Tibial nerve (tissue), 4 donors: Measurements from ENCODE around the gene RCAN2. TPM values are rescaled to one million over a fixed set of nuclear protein-coding genes. Genes with fewer than 3 reads are reported as not detected.

Experiments used
- DNase-seq, 2 donors: peaks; one replicate each; pipeline ENCODE4 v3.0.0-alpha.2; 2019; ENCODE audit warnings: low spot score in 2 of 2
- H3K27ac ChIP-seq, 4 donors: fragments of 200-600 bp; sonication (generic) in 3 of 4; one replicate each; pipeline ENCODE4 v1.5.1; 2017 to 2019; ENCODE audit warnings: mild to moderate bottlenecking in 1 of 4
- H3K27me3 ChIP-seq, 2 donors: fragments of 200-600 bp; sonication (generic) in 1 of 2; one replicate each; pipeline versions ENCODE4 v1.5.1 to v1.6.0; 2017 to 2019
- H3K36me3 ChIP-seq, 3 donors: fragments of 200-600 bp; sonication (generic); one replicate each; pipeline ENCODE4 v1.5.1; 2018 to 2019
- H3K4me1 ChIP-seq, 4 donors: fragments of 200-600 bp; sonication (generic) in 3 of 4; one replicate each; pipeline ENCODE4 v1.5.1; 2017 to 2019
- H3K4me3 ChIP-seq, 4 donors: fragments of 200-600 bp; sonication (generic) in 3 of 4; one replicate each; pipeline ENCODE4 v1.5.1; 2017 to 2019; ENCODE audit warnings: mild to moderate bottlenecking in 1 of 4, moderate library complexity in 1 of 4
- H3K9me3 ChIP-seq, 4 donors: fragments of 200-600 bp; sonication (generic) in 3 of 4; one replicate each; pipeline ENCODE4 v1.5.1; 2017 to 2019
- EP300 ChIP-seq, 2 donors: sonication (generic); formaldehyde crosslinking; IDR thresholded peaks; one replicate each; pipeline ENCODE4 v1.6.1; 2017; ENCODE audit warnings: antibody characterized with exemption in 2 of 2, mild to moderate bottlenecking in 1 of 2
- POLR2A ChIP-seq, 2 donors: fragments of 450-650 bp; IDR thresholded peaks; one replicate each; pipeline ENCODE4 v1.6.1; 2017; ENCODE audit warnings: antibody characterized with exemption in 2 of 2, mild to moderate bottlenecking in 2 of 2, moderate library complexity in 2 of 2
- WGBS, 2 donors: methylation state at CpG; one replicate each; pipeline ENCODE4 v1.1.5; 2018; 5-methylcytosine and 5-hydroxymethylcytosine counted together
- total RNA-seq, 4 donors: library from RNA; depleted of rRNA; stranded (reverse); fragments of >200 nt; gene quantifications; one replicate each; pipeline ENCODE4 v1.1.0, GENCODE V29; 2016
- TF ChIP-seq, protein P1 (sequence below), 5 experiments: fragments of 200-600 bp in 3 of 5; fragments of 450-650 bp in 2 of 5; sonication (generic) in 3 of 5; IDR thresholded peaks; one replicate each; pipeline ENCODE4 v1.5.1; 2016 to 2019; ENCODE audit warnings: antibody characterized with exemption in 5 of 5, mild to moderate bottlenecking in 3 of 5, moderate library complexity in 2 of 5

Gene RCAN2
- total RNA-seq, 4 donors from 2014 or later: 6.6 to 19.4 (median 15.0) TPM

DNA sequence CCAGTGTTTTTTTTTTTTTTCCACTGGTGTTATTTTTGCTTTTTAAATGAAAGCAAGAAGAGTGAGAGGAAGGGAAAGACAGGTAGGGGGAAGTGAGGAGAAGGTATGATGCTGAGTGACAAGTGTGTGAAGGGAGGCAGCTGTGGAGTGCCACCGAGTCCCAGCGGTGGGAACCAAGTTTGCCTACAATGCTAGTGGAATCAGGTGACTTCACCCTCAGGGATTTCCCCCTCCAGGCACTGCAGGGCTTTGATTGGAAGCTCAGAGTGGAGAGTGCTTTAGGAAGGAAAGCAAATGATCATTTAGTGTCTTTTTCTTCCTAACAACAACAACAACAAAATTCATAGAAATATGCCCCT, 200.0 kb downstream of the RCAN2 start:
- Histone ChIP-seq H3K27me3 (no peaks in the 10 kb centered on the region), H3K9me3 (no peaks in the 10 kb centered on the region), H3K4me3 (no peak overlapping the region), H3K36me3 (no peaks in the 10 kb centered on the region), H3K27ac (no peak overlapping the region), H3K4me1 (no peaks in the 10 kb centered on the region)
- DNase-seq: no peak
- TF ChIP-seq EP300 (IDR thresholded peaks at IDR 0.05): no peak
- no peak for TF ChIP-seq POLR2A (IDR thresholded peaks at IDR 0.05)
- TF ChIP-seq, protein P1, sequence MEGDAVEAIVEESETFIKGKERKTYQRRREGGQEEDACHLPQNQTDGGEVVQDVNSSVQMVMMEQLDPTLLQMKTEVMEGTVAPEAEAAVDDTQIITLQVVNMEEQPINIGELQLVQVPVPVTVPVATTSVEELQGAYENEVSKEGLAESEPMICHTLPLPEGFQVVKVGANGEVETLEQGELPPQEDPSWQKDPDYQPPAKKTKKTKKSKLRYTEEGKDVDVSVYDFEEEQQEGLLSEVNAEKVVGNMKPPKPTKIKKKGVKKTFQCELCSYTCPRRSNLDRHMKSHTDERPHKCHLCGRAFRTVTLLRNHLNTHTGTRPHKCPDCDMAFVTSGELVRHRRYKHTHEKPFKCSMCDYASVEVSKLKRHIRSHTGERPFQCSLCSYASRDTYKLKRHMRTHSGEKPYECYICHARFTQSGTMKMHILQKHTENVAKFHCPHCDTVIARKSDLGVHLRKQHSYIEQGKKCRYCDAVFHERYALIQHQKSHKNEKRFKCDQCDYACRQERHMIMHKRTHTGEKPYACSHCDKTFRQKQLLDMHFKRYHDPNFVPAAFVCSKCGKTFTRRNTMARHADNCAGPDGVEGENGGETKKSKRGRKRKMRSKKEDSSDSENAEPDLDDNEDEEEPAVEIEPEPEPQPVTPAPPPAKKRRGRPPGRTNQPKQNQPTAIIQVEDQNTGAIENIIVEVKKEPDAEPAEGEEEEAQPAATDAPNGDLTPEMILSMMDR (IDR thresholded peaks at IDR 0.05): no peak
- WGBS, 2 donors: 46 to 70% methylated on average over 2 of the region's 2 CpGs

DNA sequence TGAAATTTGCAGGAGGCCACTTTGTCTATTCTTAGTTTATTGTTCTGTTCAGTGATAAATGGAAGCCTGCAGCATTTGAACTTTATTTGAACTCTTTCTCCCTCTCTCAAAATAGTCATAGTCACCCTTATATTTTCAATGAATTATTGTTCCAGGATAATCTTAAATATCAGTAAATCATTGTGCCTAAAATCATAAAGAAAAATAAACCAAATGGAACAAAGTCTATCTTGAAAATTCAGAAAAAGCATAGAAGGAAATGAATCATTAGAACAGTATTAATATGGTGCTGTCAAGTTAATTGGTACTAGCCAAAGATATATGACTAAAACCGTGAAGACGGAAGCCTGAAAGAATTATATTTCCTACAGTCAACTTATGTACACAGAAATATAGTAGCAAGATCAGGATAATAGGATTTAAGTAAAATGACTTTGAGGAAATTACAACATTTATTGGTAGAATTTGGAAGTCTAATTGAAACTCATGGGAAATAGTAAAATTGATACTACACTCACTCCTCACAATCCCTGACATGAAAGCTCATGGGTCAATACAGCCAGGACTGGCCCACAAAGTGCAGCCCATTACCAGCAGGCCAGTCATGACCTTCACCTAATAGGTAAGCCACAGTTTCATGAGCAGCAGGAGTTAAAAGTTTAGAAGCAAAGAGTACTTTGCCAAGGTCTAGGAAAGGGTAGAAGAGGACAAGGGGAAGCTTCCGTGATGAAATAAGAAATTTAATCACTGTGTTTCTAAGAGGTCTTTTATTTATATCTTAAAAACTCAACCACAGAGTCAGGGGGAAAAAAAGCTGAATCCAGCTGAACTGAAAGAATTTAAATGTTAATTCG, 200.6 kb downstream of the RCAN2 start:
- H3K9me3 ChIP-seq: no peaks in the 10 kb centered on the region
- no peak overlapping the region for H3K4me3 ChIP-seq
- no peaks in the 10 kb centered on the region for H3K4me1 ChIP-seq
- H3K27ac ChIP-seq: no peak overlapping the region
- WGBS, 2 donors: 48% methylated on average over 4 of the region's 4 CpGs
- no peaks in the 10 kb centered on the region for H3K36me3 ChIP-seq
- TF ChIP-seq POLR2A (IDR thresholded peaks at IDR 0.05) (no peak), EP300 (IDR thresholded peaks at IDR 0.05) (no peak)
- TF ChIP-seq, protein P1 (IDR thresholded peaks at IDR 0.05): no peak
- no peaks in the 10 kb centered on the region for H3K27me3 ChIP-seq
- no peak for DNase-seq

DNA sequence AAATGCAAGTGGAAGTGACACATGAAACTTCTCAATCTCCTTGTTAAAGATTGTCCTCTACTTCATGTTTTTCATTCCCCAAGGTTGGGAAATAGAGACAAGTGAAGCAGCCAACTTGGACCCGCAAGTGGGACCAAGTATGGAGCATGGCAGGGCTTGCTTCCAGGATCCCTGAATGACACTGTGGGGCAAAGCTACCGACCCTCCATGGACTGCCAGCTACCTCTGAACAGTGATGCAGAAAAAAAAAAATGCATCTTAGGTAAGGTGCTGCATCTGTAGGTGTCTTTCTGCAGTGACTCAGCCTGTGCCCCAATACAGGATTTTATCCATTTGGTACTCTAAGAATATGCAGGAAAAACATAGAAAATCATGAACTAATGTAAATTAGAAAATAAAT, 201.4 kb downstream of the RCAN2 start:
- TF ChIP-seq POLR2A (IDR thresholded peaks at IDR 0.05) (no peak), EP300 (IDR thresholded peaks at IDR 0.05) (no peak)
- TF ChIP-seq, protein P1 (IDR thresholded peaks at IDR 0.05): no peak
- Histone ChIP-seq H3K4me1 (no peaks in the 10 kb centered on the region), H3K27ac (no peak overlapping the region)

DNA sequence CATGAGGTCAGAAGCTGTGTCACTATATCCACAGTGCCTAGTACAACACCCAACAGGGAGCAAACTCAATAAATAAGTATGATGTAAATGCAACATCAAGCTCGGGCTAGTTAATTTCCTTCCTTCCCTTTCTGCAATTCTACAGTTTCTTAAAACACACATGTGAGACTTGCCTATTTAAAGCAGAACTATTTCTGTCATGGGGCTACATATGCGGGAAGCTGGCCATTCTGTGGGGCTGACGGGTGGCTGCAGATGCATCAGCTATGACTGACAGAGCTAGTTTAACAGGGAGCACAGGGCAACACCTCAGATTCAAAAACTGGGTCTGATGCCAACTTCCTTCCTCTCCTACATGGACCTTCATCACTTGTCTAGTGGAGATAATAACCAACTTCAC, 202.4 kb downstream of the RCAN2 start:
- H3K4me1 ChIP-seq: no peaks in the 10 kb centered on the region
- H3K27ac ChIP-seq: no peak overlapping the region
- WGBS, 2 donors: 64 to 92% methylated on average over 3 of the region's 3 CpGs
- H3K36me3 ChIP-seq: no peaks in the 10 kb centered on the region
- no peaks in the 10 kb centered on the region for H3K9me3 ChIP-seq
- no peak overlapping the region for H3K4me3 ChIP-seq
- no peaks in the 10 kb centered on the region for H3K27me3 ChIP-seq
- DNase-seq: no peak
- no peak for TF ChIP-seq EP300 (IDR thresholded peaks at IDR 0.05)
- no peak for TF ChIP-seq POLR2A (IDR thresholded peaks at IDR 0.05)
- TF ChIP-seq, protein P1 (IDR thresholded peaks at IDR 0.05): no peak

More for the DNA sequence above, 201.4 kb downstream of the RCAN2 start:
- no peak overlapping the region for H3K4me3 ChIP-seq
- no peaks in the 10 kb centered on the region for H3K36me3 ChIP-seq
- WGBS, 2 donors: 71 to 88% methylated on average over 2 of the region's 2 CpGs
- no peak for DNase-seq
- no peaks in the 10 kb centered on the region for H3K27me3 ChIP-seq
- no peaks in the 10 kb centered on the region for H3K9me3 ChIP-seq

DNA sequence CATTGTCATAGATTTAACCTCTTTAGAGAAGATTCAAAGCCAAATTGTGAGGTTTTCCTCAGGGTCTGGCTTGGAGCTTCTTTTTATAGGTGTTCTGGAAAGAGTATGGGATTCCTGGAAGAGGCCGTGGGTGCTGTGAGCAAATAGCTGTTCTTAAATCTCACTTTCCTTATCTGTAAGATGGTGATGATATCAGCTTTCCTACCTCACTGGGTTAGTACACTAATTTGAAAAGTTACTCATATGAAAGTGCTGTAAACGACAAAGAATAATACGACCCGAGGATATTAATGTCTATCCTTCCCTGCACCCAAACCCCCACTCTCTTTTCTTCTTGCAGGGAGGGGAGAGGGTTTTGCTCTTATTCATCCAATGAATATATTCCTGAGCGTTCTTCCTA, 203.6 kb downstream of the RCAN2 start:
- Histone ChIP-seq H3K4me3 (no peak overlapping the region), H3K27me3 (no peaks in the 10 kb centered on the region), H3K9me3 (no peaks in the 10 kb centered on the region), H3K4me1 (no peaks in the 10 kb centered on the region), H3K27ac (no peak overlapping the region), H3K36me3 (no peaks in the 10 kb centered on the region)
- TF ChIP-seq POLR2A (IDR thresholded peaks at IDR 0.05) (no peak), EP300 (IDR thresholded peaks at IDR 0.05) (no peak)
- WGBS, 2 donors: 73 to 77% methylated on average over 5 of the region's 5 CpGs
- no peak for DNase-seq
